K562 (cell line): ENCODE measurements around the gene PTTG1IP. TPM values are rescaled to one million over a fixed set of nuclear protein-coding genes. Genes with fewer than 3 reads are reported as not detected.

Source experiments
- ARHGAP35 ChIP-seq: fragments of 450-650 bp; IDR thresholded peaks from 2 replicates; pipeline ENCODE4 v1.6.1; 2018; ENCODE audit not compliant: partially characterized antibody
- BHLHE40 ChIP-seq: IDR thresholded peaks from 2 replicates; pipeline ENCODE4 v1.6.1; 2011; ENCODE audit warnings: low read length, improper control_type of control experiment
- CAMTA2 ChIP-seq: fragments of 250-450 bp; sonication (Bioruptor Pico); conservative IDR thresholded peaks from 2 replicates; pipeline ENCODE4 v1.5.1; 2022
- CXXC5 ChIP-seq: fragments of 250-450 bp; sonication (Bioruptor Pico); IDR thresholded peaks from 2 replicates; pipeline ENCODE4 v1.8.0; 2022; ENCODE audit warnings: inconsistent platforms, mild to moderate bottlenecking, moderate library complexity
- FIP1L1 ChIP-seq: fragments of 200-400 bp; formaldehyde crosslinking; IDR thresholded peaks from 2 replicates; pipeline ENCODE4 v1.6.1; 2018; ENCODE audit warnings: mild to moderate bottlenecking, low read depth, low read length; ENCODE audit not compliant: poor library complexity, severe bottlenecking
- FOSL1 ChIP-seq: fragments of 200-800 bp; sonication (Bioruptor generic); conservative IDR thresholded peaks from 2 replicates; pipeline ENCODE4 v1.6.1; 2016; ENCODE audit warnings: missing genetic modification characterization, missing compliant biosample characterization
- FOXK1 ChIP-seq: sonication (generic); formaldehyde crosslinking; IDR thresholded peaks from 2 replicates; pipeline ENCODE4 v1.8.0; 2022; ENCODE audit warnings: missing genetic modification reagents, mild to moderate bottlenecking, borderline replicate concordance
- FOXO4 ChIP-seq: fragments of 450-650 bp; formaldehyde crosslinking; IDR thresholded peaks from 2 replicates; pipeline ENCODE4 v1.4.0; 2020; ENCODE audit warnings: mild to moderate bottlenecking, moderate library complexity
- GATAD2B ChIP-seq: fragments of 450-650 bp; IDR thresholded peaks from 2 replicates; pipeline ENCODE4 v1.6.1; 2017; ENCODE audit warnings: mild to moderate bottlenecking, borderline replicate concordance
- GTF2A2 ChIP-seq: IDR thresholded peaks from 2 replicates; pipeline ENCODE4 v1.6.1; 2016; ENCODE audit warnings: mild to moderate bottlenecking, missing genetic modification characterization, missing compliant biosample characterization
- HNRNPLL ChIP-seq: fragments of 200-400 bp; formaldehyde crosslinking; IDR thresholded peaks from 2 replicates; pipeline ENCODE4 v1.6.1; 2017; ENCODE audit warnings: low read length, low read depth, mild to moderate bottlenecking; ENCODE audit not compliant: poor library complexity, severe bottlenecking
- ILF3 ChIP-seq: fragments of 450-650 bp; IDR thresholded peaks from 2 replicates; pipeline ENCODE4 v1.6.1; 2018; ENCODE audit warnings: antibody characterized with exemption, mild to moderate bottlenecking, moderate library complexity, borderline replicate concordance
- IRF2 ChIP-seq: sonication (generic); formaldehyde crosslinking; IDR thresholded peaks from 2 replicates; pipeline ENCODE4 v1.8.1; 2022; ENCODE audit warnings: mild to moderate bottlenecking, missing genetic modification reagents
- KDM2B ChIP-seq: fragments of 250-450 bp; sonication (Bioruptor Pico); IDR thresholded peaks from 2 replicates; pipeline ENCODE4 v1.8.0; 2021; ENCODE audit warnings: mild to moderate bottlenecking, moderate library complexity
- MEF2D ChIP-seq: conservative IDR thresholded peaks from 2 replicates; pipeline ENCODE4 v1.6.1; 2016; ENCODE audit warnings: low read depth, missing genetic modification characterization, missing compliant biosample characterization
- MTA3 ChIP-seq: fragments of 450-650 bp; formaldehyde crosslinking; IDR thresholded peaks from 2 replicates; pipeline ENCODE4 v1.6.1; 2017; ENCODE audit warnings: mild to moderate bottlenecking, borderline replicate concordance
- NRF1 ChIP-seq, 2 experiments: fragments of 450-650 bp; IDR thresholded peaks in 1 of 2; conservative IDR thresholded peaks in 1 of 2; 2 replicates each; pipeline ENCODE4 v1.6.1; 2014; ENCODE audit warnings: mild to moderate bottlenecking in 2 of 2
- PCBP1 ChIP-seq: fragments of 200-400 bp; formaldehyde crosslinking; IDR thresholded peaks from 2 replicates; pipeline ENCODE4 v1.6.1; 2018; ENCODE audit warnings: mild to moderate bottlenecking, low read depth, low read length; ENCODE audit not compliant: poor library complexity, severe bottlenecking
- SP1 ChIP-seq: sonication (generic); formaldehyde crosslinking; IDR thresholded peaks from 2 replicates; pipeline ENCODE4 v1.8.1; 2022; ENCODE audit warnings: mild to moderate bottlenecking, missing genetic modification reagents
- SRSF1 ChIP-seq: fragments of 200-400 bp; formaldehyde crosslinking; IDR thresholded peaks from 2 replicates; pipeline ENCODE4 v1.6.1; 2017; ENCODE audit warnings: mild to moderate bottlenecking, low read depth, low read length, moderate library complexity
- TFE3 ChIP-seq: fragments of 450-650 bp; formaldehyde crosslinking; IDR thresholded peaks from 2 replicates; pipeline ENCODE4 v1.4.0; 2020; ENCODE audit warnings: mild to moderate bottlenecking, mixed read lengths
- TRIM25 ChIP-seq: fragments of 450-650 bp; IDR thresholded peaks from 2 replicates; pipeline ENCODE4 v1.7.0; 2016; ENCODE audit warnings: borderline replicate concordance
- YY1 ChIP-seq, 3 experiments: IDR thresholded peaks; 2 replicates each; pipeline ENCODE4 v1.6.1; 2011; ENCODE audit warnings: low read length in 2 of 3, mild to moderate bottlenecking in 2 of 3, moderate library complexity in 2 of 3, borderline replicate concordance in 1 of 3, control low read depth in 1 of 3, low read depth in 1 of 3; ENCODE audit not compliant: insufficient read depth in 3 of 3, insufficient replicate concordance in 2 of 3, control insufficient read depth in 1 of 3, insufficient read length in 1 of 3; ENCODE audit errors: extremely low read depth in 1 of 3
- ZBED1 ChIP-seq: IDR thresholded peaks from 2 replicates; pipeline ENCODE4 v1.6.1; 2014
- ZFP36 ChIP-seq: fragments of 150-350 bp; IDR thresholded peaks from 2 replicates; pipeline ENCODE4 v1.6.1; 2018; ENCODE audit warnings: low read length, low read depth; ENCODE audit not compliant: partially characterized antibody
- ZNF583 ChIP-seq: fragments of 250-450 bp; sonication (Bioruptor Pico); IDR thresholded peaks from 2 replicates; pipeline ENCODE4 v1.4.0; 2020
- polyA plus RNA-seq, 8 experiments: library from polyadenylated mRNA; depleted of rRNA in 4 of 8; stranded (reverse) in 5 of 8; unstranded in 3 of 8; fragments of >200 nt; fragmentation: Nextera tagmentation in 2 of 8; fragmentation: Illumina TruSeq in 1 of 8; extraction: Ambion mirVana in 2 of 8; extraction: Trizol in 1 of 8; gene quantifications; 2 replicates each; pipeline versions ENCODE4 v1.2.1 to v1.2.3, GENCODE V29; 2011 to 2014; ENCODE audit warnings: inconsistent platforms in 1 of 8, missing spikeins in 1 of 8
- total RNA-seq, 7 experiments: library from RNA; depleted of rRNA in 6 of 7; stranded (reverse); fragments of >200 nt in 6 of 7; fragmentation: Illumina TruSeq in 2 of 7; extraction: Trizol in 2 of 7; gene quantifications; 2 replicates each; pipeline versions ENCODE4 v1.2.1 to v1.2.3, GENCODE V29; 2011 to 2021; ENCODE audit warnings: low replicate concordance in 1 of 7

The PTTG1IP gene
- total and polyA plus RNA-seq, 9 of the 15 experiments (the other 6 are each of a cell fraction or from before 2014, with no cell fraction given): 5.0 to 99.3 (median 82.4) TPM

- TF ChIP-seq YY1 (IDR thresholded peaks at IDR 0.05; ENCODE audit: borderline replicate concordance in 1 of 3, control insufficient read depth in 1 of 3, extremely low read depth in 1 of 3, insufficient read depth in 3 of 3, insufficient read length in 1 of 3, insufficient replicate concordance in 2 of 3, low read depth in 1 of 3, low read length in 2 of 3) (peak in 1 of 3 experiments; percentile 3), HNRNPLL (no peak), CAMTA2 (CRISPR knock-in tag) (0 out of 2 replicates have a peak, but pooled peaks have one; percentile 50), BHLHE40 (no peak), TFE3 (CRISPR knock-in tag) (no peak), MTA3 (no peak), FOXO4 (CRISPR knock-in tag) (no peak), ZNF583 (no peak), FOSL1 (no peak), GTF2A2 (tag) (no peak), ILF3 (no peak), ZFP36 (no peak), MEF2D (tag) (no peak), GATAD2B (0 out of 2 replicates have a peak, but pooled peaks have one; percentile 9), CXXC5 (CRISPR knock-in tag) (no peak), SRSF1 (no peak), TRIM25 (no peak), ZBED1 (no peak), FOXK1 (0 out of 2 replicates have a peak, but pooled peaks have one; percentile 52), NRF1 (conservative IDR thresholded peaks at IDR 0.05 in 1 of 2, IDR thresholded peaks at IDR 0.05 in 1 of 2) (no peak), FIP1L1 (peak; percentile 62), KDM2B (CRISPR knock-in tag) (no peak), PCBP1 (peak; percentile 84), IRF2 (no peak), ARHGAP35 (no peak), SP1 (CRISPR knock-in tag) (no peak)
These were observed 54.9 kb downstream of the PTTG1IP start (continued) for GRCh38 chr21:44818640-44819011.
